Medulla oblongata (tissue), 1 donor: Measurements from ENCODE around the gene CFAP298.
"Not testable (repeated sequence)": the region's sequence is repeated elsewhere in the genome, so short reads cannot be mapped to it uniquely, and the experiment has no call there.

Experiments used
- DNase-seq: peaks from one replicate; pipeline ENCODE4 v3.0.0-alpha.2; 2015; ENCODE audit errors: extremely low spot score

Gene CFAP298, protein sequence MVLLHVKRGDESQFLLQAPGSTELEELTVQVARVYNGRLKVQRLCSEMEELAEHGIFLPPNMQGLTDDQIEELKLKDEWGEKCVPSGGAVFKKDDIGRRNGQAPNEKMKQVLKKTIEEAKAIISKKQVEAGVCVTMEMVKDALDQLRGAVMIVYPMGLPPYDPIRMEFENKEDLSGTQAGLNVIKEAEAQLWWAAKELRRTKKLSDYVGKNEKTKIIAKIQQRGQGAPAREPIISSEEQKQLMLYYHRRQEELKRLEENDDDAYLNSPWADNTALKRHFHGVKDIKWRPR

DNA sequence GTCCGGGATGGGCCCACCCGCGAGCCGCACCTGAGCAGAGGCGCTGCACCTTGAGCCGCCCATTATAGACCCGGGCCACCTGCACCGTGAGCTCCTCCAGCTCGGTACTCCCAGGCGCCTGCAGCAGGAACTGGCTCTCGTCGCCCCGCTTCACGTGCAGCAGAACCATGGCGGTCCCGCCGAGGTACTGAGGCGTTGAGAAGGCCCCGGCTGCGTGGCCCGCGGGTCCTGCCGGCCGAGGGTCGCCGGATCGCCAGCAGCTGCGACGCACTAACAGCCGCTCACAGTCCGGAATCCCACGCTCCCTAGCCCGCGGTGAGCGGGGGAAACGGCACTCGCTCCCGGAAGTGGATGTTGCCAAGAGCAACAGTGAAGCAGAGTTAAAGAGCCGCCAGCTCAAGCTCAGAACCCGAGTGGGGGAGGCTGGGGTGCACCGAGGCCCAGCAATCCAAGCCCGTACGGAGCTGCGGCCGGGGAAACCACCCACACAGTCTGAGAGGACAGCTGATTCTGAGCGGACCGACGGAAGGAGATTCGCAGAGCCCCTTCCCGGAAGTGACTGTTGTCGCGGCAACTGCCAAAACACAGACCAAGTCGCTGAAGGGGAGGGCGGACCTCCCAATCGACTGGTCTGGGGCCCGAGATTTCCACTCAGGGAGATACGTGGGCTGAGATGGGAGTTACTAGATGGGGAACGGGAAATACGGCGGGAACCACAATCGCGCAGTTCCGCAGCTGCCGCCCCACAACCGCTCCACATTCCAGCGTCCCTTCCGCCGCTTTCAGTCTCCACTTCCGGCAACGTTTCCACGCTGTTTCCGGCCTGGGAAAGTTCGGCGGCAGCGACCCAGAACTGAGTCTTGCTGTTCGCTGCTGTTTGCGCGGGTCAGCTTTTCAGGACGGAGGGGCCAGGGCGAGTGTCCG lies at the start of gene CFAP298:
Gene CFAP298, minus strand, starts transcription at position 303 of the 924 bp plus-strand sequence. Its CDS starts 134 bp downstream, at position 169.
- peak; percentile 94 for DNase-seq

DNA sequence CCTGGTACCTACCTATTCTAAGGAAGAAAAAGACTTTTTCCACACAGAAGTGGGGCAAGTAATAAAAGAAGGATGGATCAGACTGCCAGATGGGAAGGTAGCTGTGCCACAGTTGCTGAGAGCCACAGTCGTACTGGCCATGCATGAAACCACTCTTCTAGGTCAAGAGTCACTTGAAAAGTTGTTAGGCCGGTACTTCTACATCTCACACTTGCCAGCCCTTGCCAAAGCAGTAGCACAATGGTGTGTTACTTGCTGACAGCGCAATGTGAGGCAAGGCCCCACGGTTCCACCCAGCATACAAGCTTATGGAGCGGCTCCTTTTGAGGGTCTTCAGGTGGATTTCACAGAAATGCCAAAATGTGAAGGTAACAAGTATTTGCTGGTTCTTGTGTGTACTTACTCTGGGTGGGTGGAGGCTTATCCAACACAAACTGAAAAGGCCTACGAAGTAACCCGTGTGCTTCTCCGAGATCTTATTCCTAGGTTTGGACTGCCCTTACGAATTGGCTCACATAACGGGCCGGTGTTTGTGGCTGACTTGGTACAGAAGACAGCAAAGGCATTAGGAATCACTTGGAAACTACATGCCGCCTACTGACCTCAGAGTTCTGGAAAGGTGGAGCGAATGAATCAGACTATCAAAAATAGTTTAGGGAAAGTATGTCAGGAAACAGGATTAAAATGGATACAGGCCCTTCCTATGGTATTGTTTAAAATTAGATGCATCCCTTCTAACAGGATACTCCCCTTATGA lies 49.0 kb upstream of the CFAP298 start:
- DNase-seq, result not testable (repeated sequence)

DNA sequence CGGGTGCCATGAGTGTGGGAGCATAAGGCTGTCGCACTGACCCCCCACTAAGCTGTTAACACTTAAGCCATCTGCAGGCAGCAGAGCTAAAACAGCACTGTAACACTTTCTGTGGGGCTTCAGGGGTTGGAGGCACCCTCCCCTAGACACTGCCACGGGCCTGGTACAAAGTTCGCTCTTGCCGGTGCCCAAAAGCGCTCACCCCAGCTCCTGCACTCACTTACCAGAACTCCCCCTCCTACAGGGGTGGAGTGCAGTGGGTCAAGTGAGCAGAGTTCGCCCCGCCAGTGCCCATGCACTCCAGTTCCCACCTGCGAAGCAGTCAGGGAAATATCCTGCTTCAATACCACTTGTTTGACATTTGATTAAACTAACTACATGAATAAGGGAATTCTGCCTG lies 46.3 kb upstream of the CFAP298 start:
- no peak for DNase-seq

DNA sequence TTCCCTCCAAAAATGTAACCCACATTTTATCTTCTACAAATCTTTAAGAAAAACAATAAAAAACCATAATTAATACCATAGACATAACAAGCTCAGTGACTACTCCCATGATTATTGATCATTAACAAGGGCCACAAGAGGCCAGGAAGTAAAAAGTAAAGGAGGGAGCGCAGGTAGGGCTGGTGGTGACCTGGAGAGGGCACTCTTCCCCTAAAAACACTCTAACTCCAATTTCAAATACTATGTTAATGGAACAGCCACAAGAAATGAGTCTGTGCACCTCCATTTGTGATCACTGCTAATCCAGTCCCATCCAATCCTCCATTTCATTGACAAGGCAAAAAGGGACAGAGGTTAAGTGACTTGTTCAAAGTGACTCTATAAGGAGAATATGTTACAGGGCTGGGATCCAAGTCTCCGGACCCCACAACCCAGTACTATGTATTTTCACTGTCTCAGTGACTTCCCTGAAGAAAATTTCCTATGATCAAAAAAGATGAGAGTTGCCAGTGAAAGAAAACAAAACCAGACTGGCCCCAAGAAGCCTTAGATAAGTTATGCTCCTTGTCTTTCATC lies 41.2 kb upstream of the CFAP298 start:
- peak; percentile 5 for DNase-seq

DNA sequence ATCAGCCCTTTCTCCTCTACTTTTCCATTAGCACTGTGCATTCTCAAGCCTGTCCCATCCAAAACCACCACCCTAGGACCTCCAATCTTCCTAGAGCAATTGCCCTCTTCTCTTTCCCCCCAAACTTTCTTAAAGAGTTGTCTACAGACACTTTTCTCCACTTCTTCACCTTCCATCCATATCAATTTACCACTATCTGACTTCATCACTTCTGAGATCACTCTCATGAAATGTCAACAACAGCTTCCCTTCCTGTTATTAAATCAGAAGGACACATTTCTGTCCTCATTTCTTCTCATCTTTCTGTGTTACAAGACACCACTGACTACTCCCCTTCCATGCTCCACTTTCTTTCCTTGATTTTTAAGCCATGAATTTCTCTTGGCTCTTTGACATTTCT lies 36.0 kb upstream of the CFAP298 start:
- no peak for DNase-seq

DNA sequence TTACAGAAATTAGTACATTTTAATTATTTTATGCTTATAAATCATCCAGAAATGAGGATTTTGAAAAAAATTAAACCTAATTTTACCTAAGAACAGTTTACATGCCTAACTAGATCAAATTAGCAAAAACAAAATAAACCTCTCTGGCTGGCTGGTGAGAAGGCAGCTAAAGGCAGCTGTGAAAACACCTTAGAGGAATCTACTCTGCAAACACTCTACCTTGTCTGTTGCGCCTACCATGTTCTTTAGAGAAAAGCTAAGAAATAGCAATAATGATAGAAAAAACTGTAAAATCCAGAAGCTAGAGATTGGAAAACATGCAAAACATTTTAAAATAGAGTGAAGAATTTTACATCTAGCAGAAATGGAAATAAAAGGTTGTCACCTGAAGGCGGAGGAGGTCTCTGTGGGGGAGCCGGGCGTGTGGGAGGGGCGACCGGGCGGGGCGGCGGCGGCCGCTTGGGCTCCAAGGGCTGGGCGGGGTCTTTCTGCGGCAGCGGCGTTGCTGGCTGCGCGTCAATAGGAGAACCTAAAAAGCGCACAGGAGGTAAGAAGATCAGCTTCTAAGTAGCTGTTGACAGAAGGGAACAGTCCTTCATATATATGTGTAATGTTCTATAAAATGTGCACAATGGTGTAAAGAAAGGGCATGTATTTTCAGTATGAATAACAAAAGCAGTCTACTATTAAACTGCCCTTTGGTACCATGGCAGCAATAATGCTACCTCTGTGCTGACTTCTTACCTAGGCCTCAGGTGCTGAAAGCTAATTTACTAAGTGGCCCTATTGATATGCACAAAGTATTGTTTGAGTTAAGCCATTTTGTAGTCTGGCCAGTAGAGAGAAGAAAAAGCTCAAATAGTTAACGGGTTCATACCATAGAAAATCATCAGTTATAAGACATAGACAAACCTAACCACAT lies 33.3 kb upstream of the CFAP298 start:
- no peak for DNase-seq

DNA sequence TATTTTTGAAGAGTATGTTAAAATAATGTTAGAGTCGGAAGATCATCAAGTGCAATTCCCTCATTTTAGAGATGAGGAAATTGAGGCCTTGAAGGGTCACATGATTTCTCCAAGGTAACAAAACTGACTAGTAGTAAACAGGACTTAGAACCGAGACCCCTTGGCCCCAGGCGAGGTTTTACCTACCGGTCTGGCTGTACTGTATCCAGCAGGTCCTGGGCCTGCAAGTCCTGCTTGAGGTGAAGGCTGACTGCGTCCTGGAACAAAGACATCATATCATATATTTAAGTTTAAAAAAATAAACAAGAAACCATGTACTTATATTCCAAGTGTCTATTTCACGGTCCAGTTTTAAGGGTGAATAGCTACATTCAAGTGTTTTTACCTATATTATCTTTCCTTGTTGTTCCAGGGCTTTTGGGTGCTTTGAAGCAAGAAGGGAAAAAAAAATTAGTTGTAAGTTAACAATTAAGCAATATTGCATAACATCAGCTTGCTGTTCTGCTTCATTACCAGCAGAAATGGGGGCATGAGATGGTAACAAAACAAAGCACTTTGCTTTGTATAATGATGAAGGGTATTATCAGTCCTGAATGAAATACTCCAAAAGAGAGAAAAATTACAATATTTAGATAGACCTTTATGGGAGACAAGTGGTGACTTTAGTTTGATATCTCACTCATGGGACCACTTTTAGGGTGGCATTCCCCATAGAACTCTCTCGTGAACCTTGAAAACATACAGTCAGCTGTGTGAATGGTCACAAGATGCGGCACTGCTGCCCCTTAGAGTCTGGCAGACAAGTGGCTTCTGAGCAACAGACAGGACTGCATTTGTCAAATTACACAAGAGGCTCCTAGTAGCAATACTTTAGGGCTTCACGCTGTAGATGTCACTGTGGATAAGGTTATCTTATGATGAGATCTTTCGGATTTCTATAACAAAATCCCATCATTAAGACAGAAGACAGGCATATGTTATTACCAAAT lies 29.8 kb upstream of the CFAP298 start:
- peak; percentile 77 for DNase-seq

DNA sequence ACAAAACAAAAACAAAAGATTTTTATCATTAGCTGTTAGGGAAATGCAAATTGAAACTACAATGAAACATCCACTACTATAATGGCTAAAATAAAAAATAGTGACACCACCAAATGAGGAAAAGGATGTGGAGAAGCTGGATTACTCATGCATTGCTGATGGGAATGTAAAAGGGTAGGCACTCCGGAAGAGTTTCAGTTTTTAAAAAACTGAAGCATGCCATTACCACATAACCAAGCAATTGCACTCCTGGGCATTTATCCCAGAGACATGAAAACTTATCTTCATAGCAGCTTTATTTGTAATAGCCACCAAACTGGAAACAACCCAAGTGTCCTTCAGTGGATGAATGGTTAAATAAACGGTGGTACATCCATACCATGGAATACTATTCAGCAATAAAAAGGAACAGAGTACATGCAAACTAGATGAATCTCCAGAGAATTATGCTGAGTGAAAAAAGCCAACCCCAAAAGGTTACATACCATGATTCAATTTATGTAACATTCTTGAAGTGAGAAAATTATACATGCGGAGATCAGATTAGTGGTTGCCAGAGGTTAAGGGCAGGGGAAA lies 14.5 kb upstream of the CFAP298 start:
- DNase-seq, result no peak

DNA sequence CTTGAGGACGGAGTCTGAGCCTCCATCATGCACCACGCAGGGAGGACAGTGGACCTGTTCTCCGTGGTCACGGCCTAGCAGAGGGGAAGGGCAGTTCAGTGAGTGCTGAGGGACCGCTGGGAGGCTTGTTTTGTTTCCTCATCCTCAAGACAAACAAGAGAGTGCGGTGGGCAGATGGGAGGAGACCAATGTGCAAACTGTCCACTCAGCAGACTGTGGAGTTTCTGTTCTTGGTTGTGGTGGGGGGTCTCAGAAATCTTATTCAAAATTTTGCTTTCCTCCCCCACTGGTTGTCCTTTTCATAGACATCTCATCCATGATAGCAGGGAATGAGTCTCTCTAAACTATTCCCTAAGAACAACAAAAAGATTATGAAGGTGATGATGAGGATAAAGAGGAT lies 6.0 kb upstream of the CFAP298 start:
- DNase-seq, result not testable (repeated sequence)

DNA sequence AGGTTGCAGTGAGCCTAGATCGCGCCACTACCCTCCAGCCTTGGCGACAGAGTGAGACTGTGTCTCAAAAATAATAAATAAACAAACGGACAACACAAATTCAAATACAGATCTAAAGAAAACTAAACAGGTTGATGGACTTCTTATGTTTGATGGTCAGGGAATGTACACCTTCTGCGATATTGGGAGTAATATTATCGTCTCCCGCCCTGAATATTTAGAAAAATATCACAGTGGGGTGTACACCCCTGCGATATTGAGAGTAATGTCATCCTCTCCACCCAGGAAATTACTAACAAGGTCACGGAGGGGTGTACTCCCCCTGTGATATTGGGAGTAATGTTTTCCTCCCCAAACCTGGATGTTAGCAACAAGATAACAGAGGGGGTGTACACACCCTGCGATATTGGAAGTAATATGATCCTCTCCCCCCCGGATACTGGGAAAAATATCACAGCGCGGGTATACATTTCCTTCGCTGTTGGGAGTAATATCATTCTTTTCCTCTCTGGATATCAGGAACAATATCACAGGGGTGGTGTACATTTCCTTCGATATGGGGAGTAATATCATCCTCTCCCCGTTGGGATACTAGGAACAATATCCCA lies 1.4 kb upstream of the CFAP298 start:
- DNase-seq, result no peak

DNA sequence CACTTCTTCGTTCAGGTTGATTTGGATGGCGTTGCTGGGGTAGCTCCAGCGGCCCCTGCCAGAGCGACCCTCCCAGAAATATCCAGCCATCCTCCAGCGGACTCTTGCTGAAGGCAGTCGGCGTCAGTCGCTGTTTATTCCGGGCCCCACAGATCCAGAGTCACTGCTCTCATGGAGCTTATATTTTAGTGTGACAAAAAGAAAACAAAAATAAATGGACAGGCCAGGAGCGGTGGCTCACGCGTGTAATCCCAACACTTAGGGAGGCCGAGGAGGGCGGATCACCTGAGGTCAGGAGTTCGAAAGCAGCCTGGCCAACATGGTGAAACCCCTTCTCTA lies 791 bp upstream of the CFAP298 start:
- DNase-seq, result no peak

DNA sequence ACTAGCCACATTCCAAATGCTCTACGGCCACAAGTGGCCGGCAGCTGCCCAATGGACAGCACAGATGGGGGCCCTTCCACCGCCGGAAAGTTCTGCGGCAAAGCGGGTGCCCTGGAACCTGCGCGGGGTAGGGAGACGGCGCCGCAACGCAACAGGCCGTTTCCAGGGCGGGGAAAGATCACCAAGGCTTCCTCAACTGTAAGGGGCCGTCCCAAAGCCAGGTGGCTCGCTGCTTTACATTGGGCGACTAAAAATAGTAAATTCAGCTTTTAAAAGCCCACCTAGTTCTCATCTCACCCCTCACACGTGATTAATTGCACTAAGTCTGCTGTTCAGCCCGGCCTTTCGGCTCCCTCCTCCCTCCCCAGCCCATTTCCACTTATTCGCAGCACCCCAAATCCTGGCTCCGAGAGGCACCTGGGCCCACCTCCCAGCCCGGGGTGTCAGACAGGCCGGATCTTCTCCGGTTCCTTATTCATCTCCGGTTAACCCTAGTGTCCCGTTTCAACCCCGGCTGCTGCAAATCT lies 643 bp downstream of the CFAP298 start:
- peak; percentile 6 for DNase-seq

DNA sequence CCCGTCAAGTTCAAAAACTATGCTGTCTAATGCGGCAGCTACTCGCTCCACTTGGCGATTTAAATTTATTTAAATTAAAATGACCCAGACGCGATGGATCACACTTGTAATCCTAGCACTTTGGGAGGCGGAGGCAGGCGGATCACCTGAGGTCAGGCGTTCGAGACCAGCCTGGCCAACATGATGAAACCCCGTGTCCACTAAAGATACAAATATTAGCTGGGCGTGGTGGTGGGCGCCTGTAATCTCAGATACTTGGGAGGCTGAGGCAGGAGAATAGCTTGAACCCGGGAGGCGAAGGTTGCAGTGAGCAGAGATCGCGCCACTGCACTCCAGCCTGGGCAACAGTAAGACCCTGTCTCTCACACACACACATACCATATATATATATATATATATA lies 1.2 kb downstream of the CFAP298 start:
- not testable (repeated sequence) for DNase-seq

DNA sequence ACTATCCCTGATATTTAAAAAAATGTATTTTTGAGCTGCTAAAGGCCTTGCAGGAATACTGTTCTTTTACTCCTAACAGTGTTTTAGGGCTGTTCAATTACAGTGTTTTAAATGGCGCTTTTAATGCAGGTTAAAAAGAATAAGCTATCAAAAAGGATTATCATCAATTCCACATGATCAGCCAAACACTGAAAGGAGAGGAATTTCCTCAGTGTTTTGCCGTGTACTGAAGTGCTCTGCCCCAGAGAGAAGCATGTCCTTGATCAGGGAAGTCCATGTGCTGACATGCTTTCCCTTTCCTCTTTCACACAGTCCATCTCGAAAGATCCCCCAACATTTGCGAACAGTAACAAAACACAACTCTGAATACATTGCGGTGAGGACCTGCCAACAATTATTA lies 3.3 kb downstream of the CFAP298 start:
- DNase-seq, result no peak

DNA sequence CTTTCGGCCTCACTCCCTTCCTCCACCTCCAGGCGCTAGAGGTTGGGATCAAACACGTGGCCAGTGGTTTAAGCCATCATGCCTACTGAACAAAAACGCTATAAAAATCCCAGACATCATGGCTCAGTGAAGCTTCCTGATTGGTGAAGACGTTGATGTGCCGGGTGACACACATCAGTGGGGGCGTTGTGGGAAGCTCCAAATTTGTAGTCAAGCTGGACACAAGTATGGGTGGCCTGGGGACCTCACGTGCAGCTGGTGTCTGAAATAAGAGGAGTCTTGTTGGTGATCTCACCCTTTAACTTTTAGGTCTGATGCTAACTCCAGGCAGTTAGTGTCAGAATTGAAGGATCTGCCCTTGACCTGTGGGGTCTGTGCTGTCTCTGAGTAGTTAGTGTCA lies 6.7 kb downstream of the CFAP298 start:
- no peak for DNase-seq

DNA sequence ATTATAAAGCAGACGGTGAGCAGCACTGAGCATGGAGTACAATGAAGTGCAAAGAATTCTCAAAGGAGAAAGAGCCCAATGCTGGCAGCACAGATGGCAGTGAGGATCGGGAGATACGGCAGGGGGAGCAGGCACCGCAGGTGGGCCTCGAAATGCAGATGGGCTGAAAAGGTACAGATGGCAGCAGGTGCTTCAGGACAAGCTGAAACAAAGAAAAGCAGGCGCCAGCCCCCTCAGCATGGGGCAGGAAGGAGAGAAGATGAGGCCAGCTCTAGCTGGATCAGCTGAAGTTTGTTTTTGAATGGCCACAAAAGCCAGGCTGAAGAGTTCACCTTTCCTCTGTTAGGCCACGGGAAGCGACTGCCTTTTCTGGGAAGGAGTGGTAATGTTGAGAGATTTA lies 7.7 kb downstream of the CFAP298 start:
- DNase-seq, result no peak

DNA sequence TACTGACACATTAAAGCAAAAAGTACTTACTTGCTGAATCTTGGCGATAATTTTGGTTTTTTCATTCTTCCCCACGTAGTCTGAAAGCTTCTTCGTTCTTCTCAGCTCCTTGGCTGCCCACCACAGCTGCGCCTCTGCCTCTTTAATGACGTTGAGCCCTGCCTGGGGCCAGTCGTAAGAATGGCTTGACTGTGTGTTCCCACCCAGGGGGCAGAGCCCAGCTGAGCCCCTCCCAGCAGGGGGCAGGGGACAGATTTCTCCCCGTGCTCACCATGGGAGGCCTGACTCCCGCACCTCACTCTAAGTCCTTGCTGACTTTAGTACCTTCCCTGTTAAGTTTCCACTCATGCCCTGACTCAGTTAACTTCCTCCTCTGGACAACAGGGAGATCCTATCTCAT lies 9.0 kb downstream of the CFAP298 start:
- DNase-seq, result no peak

DNA sequence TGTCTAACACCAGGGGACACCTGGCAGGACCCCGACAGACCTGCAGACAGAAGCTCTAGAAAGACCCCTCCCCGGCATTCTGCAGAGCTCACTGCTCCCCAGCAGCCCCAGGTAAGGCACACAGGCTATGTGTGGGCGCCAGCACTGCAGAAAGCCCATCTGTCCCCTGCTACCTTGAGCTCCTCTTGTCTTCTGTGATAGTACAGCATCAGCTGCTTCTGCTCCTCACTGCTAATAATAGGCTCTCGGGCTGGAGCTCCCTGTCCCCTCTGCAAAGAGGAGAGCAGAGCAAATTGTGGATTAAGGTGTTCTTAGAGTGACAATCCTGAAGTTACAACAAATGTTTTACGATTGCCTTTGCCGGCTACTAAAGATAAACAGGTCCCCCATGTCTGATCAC lies 10.1 kb downstream of the CFAP298 start:
- DNase-seq, result no peak

DNA sequence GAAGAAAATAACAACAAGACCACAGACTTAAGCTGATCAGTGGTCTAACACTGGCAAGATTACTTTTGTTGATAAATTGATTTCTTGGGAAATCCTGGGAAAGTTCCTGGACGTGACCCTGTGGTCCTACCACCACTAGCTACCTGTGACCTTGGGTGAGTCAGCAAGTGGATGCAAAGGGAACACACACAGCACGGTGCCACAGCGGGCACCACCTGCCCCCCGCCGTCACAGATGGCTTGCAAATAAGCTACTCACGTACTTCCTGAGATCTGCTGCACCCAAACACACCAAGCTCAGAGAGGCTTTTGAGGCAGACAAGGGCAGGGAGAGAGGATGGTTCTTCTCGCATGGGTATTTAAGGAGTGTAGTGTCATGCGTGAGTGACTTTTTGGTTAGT lies 12.7 kb downstream of the CFAP298 start:
- no peak for DNase-seq
